Natural killer cell treated with Interleukin-12 subunit alpha and Interleukin-12 subunit beta and Interleukin-15 and Interleukin-18, amount 100 ng/mL, for 72 hours (primary cell): ENCODE measurements around the gene PSMB2. TPM values are rescaled to one million over a fixed set of nuclear protein-coding genes. Genes with fewer than 3 reads are reported as not detected.

ENCODE experiments used
- ATAC-seq, 2 donors: fragments of 150-1000 bp; cut with Tn5 transposase in 1 of 2; sonication (Bioruptor Pico), chemical (Tn5 transposase) in 1 of 2; 2 replicates each; pipeline ENCODE4 v1.10.0; 2021
- DNase-seq: peaks from one replicate; pipeline ENCODE4 v3.0.0; 2022; ENCODE audit warnings: low spot score
- H3K27ac Mint-ChIP-seq, 2 donors: 1 replicate in 1 of 2; 2 replicates in 1 of 2; pipeline ENCODE4 v1.8.0; 2022; ENCODE audit warnings: mixed read lengths in 2 of 2, mild to moderate bottlenecking in 1 of 2, moderate library complexity in 1 of 2
- H3K27me3 Mint-ChIP-seq, 2 donors: 1 replicate in 1 of 2; 2 replicates in 1 of 2; pipeline ENCODE4 v1.8.0; 2022; ENCODE audit warnings: mixed read lengths in 2 of 2
- H3K36me3 Mint-ChIP-seq: one replicate; pipeline ENCODE4 v1.8.0; 2022; ENCODE audit warnings: mixed read lengths
- H3K4me1 Mint-ChIP-seq, 2 donors: 1 replicate in 1 of 2; 2 replicates in 1 of 2; pipeline ENCODE4 v1.8.0; 2022; ENCODE audit warnings: low read depth in 2 of 2, mixed read lengths in 2 of 2, mild to moderate bottlenecking in 1 of 2
- H3K4me3 Mint-ChIP-seq: one replicate; pipeline ENCODE4 v1.8.0; 2022; ENCODE audit warnings: mixed read lengths
- H3K9me3 Mint-ChIP-seq: 2 replicates; pipeline ENCODE4 v1.8.0; 2022; ENCODE audit warnings: mixed read lengths
- total RNA-seq, 2 donors: library from RNA; stranded (reverse); gene quantifications; one replicate each; pipeline ENCODE4 v1.2.3, GENCODE V29; 2022

PSMB2 gene
- total RNA-seq, 2 donors from 2014 or later, result 114 to 139 TPM

- H3K36me3 Mint-ChIP-seq, result no peaks in the 10 kb centered on the region
- H3K4me1 Mint-ChIP-seq, result peaks cover 19 to 27% of the 10 kb centered on the region in 2 donors
- H3K4me3 Mint-ChIP-seq, result no peak overlapping the region
- no peaks in the 10 kb centered on the region for H3K9me3 Mint-ChIP-seq
- peak; percentile 64 to 68 for ATAC-seq
- peak overlapping the region in 1 of 2 donors; percentile 15 for H3K27ac Mint-ChIP-seq
- H3K27me3 Mint-ChIP-seq, result no peaks in the 10 kb centered on the region
- peak; percentile 75 for DNase-seq
Measured at GRCh38 chr1:35568975-35569395, 72.3 kb downstream of the PSMB2 start.

DNA sequence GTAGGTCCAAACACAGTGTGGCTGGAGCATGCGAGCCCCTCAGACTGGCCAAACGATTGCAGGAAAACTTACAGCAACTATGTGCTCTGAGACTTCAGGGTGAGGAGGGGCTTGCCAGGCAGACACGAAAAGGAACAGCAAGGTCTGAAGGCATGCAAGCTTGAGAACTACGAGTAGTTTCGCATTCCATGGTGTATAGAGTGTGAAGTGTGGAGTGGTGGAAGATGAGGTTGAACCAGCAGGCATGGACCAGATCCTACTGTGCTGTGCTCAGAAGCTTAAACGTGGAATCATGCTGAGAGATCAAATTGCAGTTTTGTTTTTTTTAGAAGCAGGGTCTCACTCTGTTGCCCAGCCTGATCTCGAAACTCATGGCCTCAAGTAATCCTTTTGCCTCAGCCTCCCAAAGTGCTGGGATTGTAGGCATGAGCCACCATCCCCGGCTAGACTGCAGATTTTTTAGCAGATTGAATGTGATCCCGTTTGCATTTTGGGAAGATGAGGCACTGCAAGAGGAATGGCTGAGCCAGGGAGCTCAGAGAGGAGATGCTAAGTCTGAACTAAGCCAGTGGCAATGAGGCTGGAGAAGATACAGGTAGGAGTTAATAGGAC lies 73.3 kb downstream of the PSMB2 start:
- Mint-ChIP-seq H3K27me3 (no peaks in the 10 kb centered on the region), H3K4me3 (no peak overlapping the region), H3K9me3 (no peaks in the 10 kb centered on the region), H3K27ac (no peak overlapping the region), H3K36me3 (no peaks in the 10 kb centered on the region), H3K4me1 (peaks cover 19 to 27% of the 10 kb centered on the region in 2 donors)
- no peak for ATAC-seq
- no peak for DNase-seq

DNA sequence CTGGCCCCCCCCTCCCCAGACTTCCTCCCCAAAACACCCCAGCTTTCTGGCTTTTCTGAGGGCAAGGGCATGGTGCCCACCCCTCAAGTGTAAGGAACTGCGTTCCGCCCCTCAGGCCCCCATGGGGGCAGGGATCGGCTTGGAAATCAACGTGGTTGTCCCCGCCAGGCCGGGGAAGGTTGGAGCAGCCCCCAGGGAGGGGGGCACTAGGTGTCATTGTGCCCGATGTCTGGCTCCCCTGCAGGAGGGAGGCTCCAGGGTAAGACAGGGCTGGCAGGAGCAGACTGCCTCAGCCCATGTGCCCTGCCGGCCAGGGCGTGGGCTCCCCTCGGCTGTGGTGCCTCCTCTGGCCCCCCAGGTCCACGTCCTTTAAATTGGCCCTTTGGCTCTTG lies 75.6 kb downstream of the PSMB2 start:
- Mint-ChIP-seq H3K36me3 (no peaks in the 10 kb centered on the region), H3K4me1 (peaks cover 26 to 39% of the 10 kb centered on the region in 2 donors), H3K4me3 (no peak overlapping the region), H3K27me3 (no peaks in the 10 kb centered on the region), H3K27ac (no peak overlapping the region), H3K9me3 (no peaks in the 10 kb centered on the region)
- no peak for ATAC-seq
- no peak for DNase-seq

DNA sequence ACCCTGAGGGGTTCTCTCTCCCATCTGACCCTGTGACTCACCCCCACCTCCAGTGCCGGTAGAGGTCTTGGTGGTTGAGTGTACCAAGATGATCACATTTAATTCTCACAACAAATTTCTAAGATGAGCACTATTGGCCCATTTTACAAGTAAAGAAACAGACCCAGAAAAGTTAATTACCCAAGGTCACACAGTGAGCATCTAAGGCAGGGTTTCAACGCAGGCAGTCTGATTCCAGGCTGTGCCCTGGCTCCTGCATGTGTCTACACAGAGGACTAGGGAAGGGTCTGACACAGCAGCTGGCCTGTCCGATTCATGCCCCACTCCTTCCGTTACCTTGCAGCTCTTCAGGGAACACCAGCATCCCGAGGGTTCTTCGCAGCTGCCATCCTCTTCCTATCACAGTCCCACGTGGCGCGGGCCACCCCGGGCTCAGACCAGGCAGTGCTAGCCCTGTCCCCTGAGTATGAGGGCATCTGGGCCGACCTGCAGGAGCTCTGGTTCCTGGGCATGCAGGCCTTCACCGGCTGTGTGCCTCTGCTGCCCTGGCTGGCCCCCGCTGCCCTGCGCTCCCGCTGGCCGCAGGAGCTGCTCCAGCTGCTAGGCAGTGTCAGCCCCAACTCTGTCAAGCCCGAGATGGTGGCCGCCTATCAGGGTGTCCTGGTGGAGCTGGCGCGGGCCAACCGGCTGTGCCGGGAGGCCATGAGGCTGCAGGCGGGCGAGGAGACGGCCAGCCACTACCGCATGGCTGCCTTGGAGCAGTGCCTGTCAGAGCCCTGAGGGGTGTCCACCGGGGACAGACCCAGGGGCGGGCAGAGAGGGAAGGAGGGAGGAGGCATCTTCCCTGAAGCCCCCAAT lies 76.2 kb downstream of the PSMB2 start:
- Mint-ChIP-seq H3K27ac (peak overlapping the region in 1 of 2 donors; percentile 58), H3K4me3 (no peak overlapping the region), H3K27me3 (no peaks in the 10 kb centered on the region), H3K9me3 (no peaks in the 10 kb centered on the region), H3K36me3 (no peaks in the 10 kb centered on the region), H3K4me1 (peaks cover 26 to 39% of the 10 kb centered on the region in 2 donors)
- DNase-seq (no peak), ATAC-seq (no peak)

DNA sequence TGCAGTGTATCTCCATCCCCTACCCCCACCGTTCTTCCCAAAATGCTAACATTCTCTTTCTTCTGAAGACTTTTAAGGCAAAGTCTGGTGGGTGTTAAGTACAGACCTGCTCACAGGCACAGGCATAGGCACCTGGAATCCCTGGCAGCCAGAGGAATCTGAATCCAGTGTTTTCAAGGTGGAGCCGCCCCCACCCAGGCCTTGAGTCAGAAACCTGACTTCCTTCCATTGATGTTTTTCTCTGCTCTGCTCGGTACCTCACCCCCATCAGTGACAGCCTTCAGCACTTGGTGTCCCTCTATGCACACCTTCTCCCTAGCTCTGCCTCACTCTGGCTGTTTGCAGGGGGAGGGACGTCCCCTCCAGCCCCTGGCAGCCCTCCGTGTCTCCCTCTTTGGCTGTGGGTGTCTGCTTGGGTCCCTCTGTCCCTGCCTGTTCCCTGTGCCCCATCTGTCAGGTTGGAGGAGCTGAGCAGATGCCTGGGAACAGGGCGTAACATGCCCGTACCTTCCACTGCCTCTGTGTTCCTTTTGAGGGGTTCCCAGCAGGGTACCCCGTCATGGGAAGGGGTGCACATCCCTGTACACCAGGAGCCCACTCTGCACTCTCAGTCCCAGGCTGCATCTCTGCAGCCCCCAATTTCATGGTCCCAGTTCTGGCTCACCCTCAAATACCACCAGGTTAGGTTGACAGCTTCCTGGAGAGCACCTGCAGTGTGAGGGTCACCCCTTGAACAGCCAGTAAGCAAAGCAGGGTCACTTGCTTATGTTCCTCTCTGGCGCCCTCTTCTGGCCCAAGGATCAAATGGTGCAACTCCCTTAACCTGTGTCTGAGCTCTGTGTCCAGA lies 77.1 kb downstream of the PSMB2 start:
- H3K9me3 Mint-ChIP-seq, result no peaks in the 10 kb centered on the region

GRCh38 chr1:35563166-35563565 lies 78.2 kb downstream of the PSMB2 start:
- H3K4me1 Mint-ChIP-seq, result peaks cover 31 to 33% of the 10 kb centered on the region in 2 donors
- no peaks in the 10 kb centered on the region for H3K27me3 Mint-ChIP-seq
- no peaks in the 10 kb centered on the region for H3K36me3 Mint-ChIP-seq
- no peak overlapping the region for H3K4me3 Mint-ChIP-seq
- no peak for DNase-seq
- no peak overlapping the region for H3K27ac Mint-ChIP-seq
- H3K9me3 Mint-ChIP-seq, result no peaks in the 10 kb centered on the region
- ATAC-seq, result no peak

More for the DNA sequence above, 77.1 kb downstream of the PSMB2 start:
- peak; percentile 66 to 74 for ATAC-seq
- peak; percentile 81 for DNase-seq
- Mint-ChIP-seq H3K27ac (peak overlapping the region in 1 of 2 donors; percentile 58), H3K27me3 (no peaks in the 10 kb centered on the region), H3K4me1 (peaks cover 31 to 39% of the 10 kb centered on the region in 2 donors), H3K36me3 (no peaks in the 10 kb centered on the region), H3K4me3 (no peak overlapping the region)

- ATAC-seq, result no peak
- no peak for DNase-seq
- Mint-ChIP-seq H3K36me3 (no peaks in the 10 kb centered on the region), H3K27me3 (no peaks in the 10 kb centered on the region), H3K4me1 (peaks cover 34 to 36% of the 10 kb centered on the region in 2 donors), H3K27ac (peak overlapping the region; percentile 5 to 47), H3K9me3 (no peaks in the 10 kb centered on the region), H3K4me3 (no peak overlapping the region)
Measured at GRCh38 chr1:35561972-35562680, 79.2 kb downstream of the PSMB2 start.

GRCh38 chr1:35561297-35561971 lies 79.9 kb downstream of the PSMB2 start:
- Mint-ChIP-seq H3K27me3 (no peaks in the 10 kb centered on the region), H3K36me3 (no peaks in the 10 kb centered on the region), H3K9me3 (no peaks in the 10 kb centered on the region), H3K27ac (peak overlapping the region; percentile 5 to 47), H3K4me1 (peaks cover 38 to 39% of the 10 kb centered on the region in 2 donors), H3K4me3 (no peak overlapping the region)
- DNase-seq, result no peak
- no peak for ATAC-seq

DNA sequence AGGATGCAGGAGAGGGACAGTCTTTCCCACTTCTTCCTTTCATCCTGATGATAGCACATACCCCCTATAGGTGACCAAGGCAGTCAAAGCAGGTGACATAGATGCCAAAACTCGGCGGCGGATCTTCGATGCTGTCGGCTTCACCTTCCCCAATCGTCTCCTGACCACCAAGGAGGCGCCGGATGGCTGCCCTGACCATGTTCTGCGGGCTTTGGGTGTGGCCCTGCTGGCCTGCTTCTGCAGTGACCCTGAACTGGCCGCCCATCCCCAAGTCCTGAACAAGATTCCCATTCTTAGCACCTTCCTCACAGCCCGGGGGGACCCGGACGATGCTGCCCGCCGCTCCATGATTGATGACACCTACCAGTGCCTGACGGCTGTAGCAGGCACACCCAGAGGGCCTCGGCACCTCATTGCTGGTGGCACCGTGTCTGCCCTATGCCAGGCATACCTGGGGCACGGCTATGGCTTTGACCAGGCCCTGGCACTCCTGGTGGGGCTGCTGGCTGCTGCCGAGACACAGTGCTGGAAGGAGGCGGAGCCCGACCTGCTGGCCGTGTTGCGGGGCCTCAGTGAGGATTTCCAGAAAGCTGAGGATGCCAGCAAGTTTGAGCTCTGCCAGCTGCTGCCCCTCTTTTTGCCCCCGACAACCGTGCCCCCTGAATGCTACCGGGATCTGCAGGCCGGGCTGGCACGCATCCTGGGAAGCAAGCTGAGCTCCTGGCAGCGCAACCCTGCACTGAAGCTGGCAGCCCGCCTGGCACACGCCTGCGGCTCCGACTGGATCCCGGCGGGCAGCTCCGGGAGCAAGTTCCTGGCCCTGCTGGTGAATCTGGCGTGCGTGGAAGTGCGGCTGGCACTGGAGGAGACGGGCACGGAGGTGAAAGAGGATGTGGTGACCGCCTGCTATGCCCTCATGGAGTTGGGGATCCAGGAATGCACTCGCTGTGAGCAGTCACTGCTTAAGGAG lies 80.8 kb downstream of the PSMB2 start:
- ATAC-seq, result no peak
- H3K36me3 Mint-ChIP-seq, result no peaks in the 10 kb centered on the region
- H3K9me3 Mint-ChIP-seq, result no peaks in the 10 kb centered on the region
- no peak overlapping the region for H3K27ac Mint-ChIP-seq
- no peak overlapping the region for H3K4me3 Mint-ChIP-seq
- H3K4me1 Mint-ChIP-seq, result peaks cover 47 to 48% of the 10 kb centered on the region in 2 donors
- no peaks in the 10 kb centered on the region for H3K27me3 Mint-ChIP-seq
- DNase-seq, result no peak

GRCh38 chr1:35559317-35559944 lies 81.9 kb downstream of the PSMB2 start:
- Mint-ChIP-seq H3K36me3 (no peaks in the 10 kb centered on the region), H3K27ac (peak overlapping the region in 1 of 2 donors; percentile 33), H3K27me3 (no peaks in the 10 kb centered on the region), H3K4me1 (peaks cover 50% of the 10 kb centered on the region in 2 donors), H3K4me3 (peak overlapping the region; percentile 47), H3K9me3 (no peaks in the 10 kb centered on the region)
- DNase-seq, result no peak
- ATAC-seq, result no peak

DNA sequence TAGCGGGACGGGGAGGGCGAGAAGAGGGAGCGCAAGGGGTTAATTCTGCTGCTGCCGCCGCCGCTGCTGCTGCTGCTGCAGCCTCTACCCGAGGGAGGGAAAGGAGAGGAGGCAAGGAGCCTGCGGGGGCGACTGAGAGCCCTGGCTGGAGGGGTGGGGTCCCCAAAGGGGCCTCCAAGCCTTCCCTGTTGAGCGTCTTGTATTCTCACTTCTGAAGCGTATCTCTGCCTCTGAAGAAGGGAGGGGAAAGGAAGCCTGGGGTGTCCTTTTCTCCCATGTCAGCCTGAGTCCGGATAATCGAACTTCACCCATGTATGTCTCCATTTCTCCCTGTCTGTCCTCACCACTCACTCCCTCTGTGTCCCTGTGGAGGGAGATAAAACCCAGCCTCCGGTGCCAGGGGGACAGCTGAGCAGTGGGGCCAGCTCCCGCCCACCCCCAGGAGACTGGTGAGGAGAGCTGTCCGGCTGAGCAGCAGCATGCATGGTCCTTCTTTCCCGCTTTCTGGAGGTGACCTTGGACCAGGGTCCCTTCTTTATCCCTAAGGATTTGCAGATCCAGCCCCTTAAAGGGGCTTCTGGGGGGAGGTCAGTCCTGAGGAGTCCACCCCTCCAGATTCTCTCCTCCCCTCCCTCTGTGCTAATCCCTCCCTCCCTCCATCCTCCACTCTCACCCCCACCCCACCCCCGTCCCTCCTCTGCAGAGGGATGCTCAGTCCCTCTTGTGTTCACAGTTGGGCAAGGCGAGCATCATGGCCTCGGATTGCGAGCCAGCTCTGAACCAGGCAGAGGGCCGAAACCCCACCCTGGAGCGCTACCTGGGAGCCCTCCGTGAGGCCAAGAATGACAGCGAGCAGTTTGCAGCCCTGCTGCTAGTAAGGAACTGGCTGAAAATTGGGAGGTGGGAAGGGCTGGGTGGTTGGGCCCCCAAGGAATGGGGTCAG lies 82.7 kb downstream of the PSMB2 start:
- Mint-ChIP-seq H3K4me3 (peak overlapping the region; percentile 100), H3K9me3 (no peaks in the 10 kb centered on the region), H3K36me3 (no peaks in the 10 kb centered on the region), H3K27ac (peak overlapping the region; percentile 97), H3K27me3 (no peaks in the 10 kb centered on the region), H3K4me1 (peaks cover 46 to 47% of the 10 kb centered on the region in 2 donors)
- no peak for DNase-seq
- no peak for ATAC-seq
